IMR-90 (cell line): Measurements from ENCODE around the gene EIF6. TPM values are rescaled to one million over a fixed set of nuclear protein-coding genes. Genes with fewer than 3 reads are reported as not detected.

Source experiments
- ATAC-seq: fragments of 200-7000 bp; cut with Tn5 transposase; 2 replicates; pipeline ENCODE4 v1.9.1; 2020; ENCODE audit warnings: low read depth, mild to moderate bottlenecking, moderate library complexity
- BruUV-seq: library from RNA; stranded (reverse); fragments of 400-500 nt; replicated peaks from 2 replicates; lab custom pipeline; 2021; lab: Mats Ljungman, UMichigan
- CTCF ChIA-PET: fragments of 300-600 bp; formaldehyde crosslinking; extraction: SDS; loops from one replicate; lab custom pipeline; 2021; ENCODE audit warnings: antibody characterized with exemption; lab: Yijun Ruan, JAX
- POLR2A ChIA-PET: fragments of 300-600 bp; sonication (Branson Sonifier 250); formaldehyde crosslinking; loops from one replicate; lab custom pipeline; 2022; ENCODE audit warnings: antibody characterized with exemption; ENCODE audit not compliant: unreplicated experiment; lab: Charles Lee
- DNase-seq: peaks from one replicate; pipeline ENCODE4 v3.0.0; 2013
- H2AFZ ChIP-seq: replicated peaks from 2 replicates; pipeline ENCODE3; 2013; ENCODE audit warnings: low read length, mild to moderate bottlenecking; ENCODE audit not compliant: poor library complexity
- H2AK5ac ChIP-seq: 2 replicates; pipeline ENCODE4 v1.6.1; 2013; ENCODE audit warnings: low read depth, low read length, inconsistent platforms
- H2AK9ac ChIP-seq: replicated peaks from 2 replicates; pipeline ENCODE3; 2013; ENCODE audit warnings: mild to moderate bottlenecking, low read depth, low read length, moderate library complexity; ENCODE audit not compliant: poor library complexity
- H2BK120ac ChIP-seq: 2 replicates; pipeline ENCODE4 v1.6.1; 2013; ENCODE audit warnings: low read depth, low read length, inconsistent platforms
- H2BK15ac ChIP-seq: 3 replicates; pipeline ENCODE4 v1.6.1; 2013; ENCODE audit warnings: low read depth, low read length, inconsistent platforms
- H2BK20ac ChIP-seq: 2 replicates; pipeline ENCODE4 v1.6.1; 2013; ENCODE audit warnings: low read depth, mild to moderate bottlenecking, inconsistent platforms, low read length, moderate library complexity
- H2BK5ac ChIP-seq: 2 replicates; pipeline ENCODE4 v1.6.1; 2013; ENCODE audit warnings: mild to moderate bottlenecking, low read depth, low read length, inconsistent platforms; ENCODE audit not compliant: poor library complexity, severe bottlenecking
- H3K14ac ChIP-seq: replicated peaks from 2 replicates; pipeline ENCODE4 v1.6.1; 2013; ENCODE audit warnings: low read depth, low read length, inconsistent platforms
- H3K18ac ChIP-seq: 2 replicates; pipeline ENCODE4 v1.6.1; 2013; ENCODE audit warnings: low read depth, low read length, control low read depth
- H3K23ac ChIP-seq: 2 replicates; pipeline ENCODE4 v1.6.1; 2013; ENCODE audit warnings: low read depth, low read length, inconsistent platforms
- H3K27ac ChIP-seq: 2 replicates; pipeline ENCODE4 v1.5.1; 2013; ENCODE audit warnings: mild to moderate bottlenecking, control low read depth, low read length; ENCODE audit not compliant: insufficient read depth
- H3K27me3 ChIP-seq: 2 replicates; pipeline ENCODE4 v1.6.1; 2013; ENCODE audit warnings: low read length; ENCODE audit not compliant: control insufficient read depth, insufficient read depth
- H3K36me3 ChIP-seq: 2 replicates; pipeline ENCODE4 v1.6.1; 2013; ENCODE audit warnings: low read length, mixed read lengths; ENCODE audit not compliant: control insufficient read depth, insufficient read depth
- H3K4ac ChIP-seq: 2 replicates; pipeline ENCODE4 v1.6.1; 2013; ENCODE audit warnings: low read depth, low read length, inconsistent platforms
- H3K4me1 ChIP-seq: 2 replicates; pipeline ENCODE4 v1.6.1; 2013; ENCODE audit warnings: low read length, mixed read lengths; ENCODE audit not compliant: control insufficient read depth, insufficient read depth
- H3K4me2 ChIP-seq: 2 replicates; pipeline ENCODE4 v1.6.1; 2013; ENCODE audit warnings: low read depth, mild to moderate bottlenecking, control low read depth, low read length, moderate library complexity
- H3K4me3 ChIP-seq: 2 replicates; pipeline ENCODE4 v1.5.1; 2013; ENCODE audit warnings: low read depth, mild to moderate bottlenecking, control low read depth, low read length, moderate library complexity; ENCODE audit not compliant: insufficient read depth
- H3K56ac ChIP-seq: 2 replicates; pipeline ENCODE4 v1.6.1; 2013; ENCODE audit warnings: low read length, inconsistent platforms; ENCODE audit not compliant: insufficient read depth; ENCODE audit errors: extremely low read depth
- H3K79me1 ChIP-seq, 2 experiments: 2 replicates each; pipeline ENCODE4 v1.6.1; 2013; ENCODE audit warnings: low read length in 2 of 2, inconsistent platforms in 1 of 2, low read depth in 1 of 2
- H3K9ac ChIP-seq: 2 replicates; pipeline ENCODE4 v1.6.1; 2013; ENCODE audit warnings: low read depth, low read length, control low read depth
- H3K9me1 ChIP-seq: 2 replicates; pipeline ENCODE4 v1.6.1; 2013; ENCODE audit warnings: low read length, inconsistent platforms; ENCODE audit not compliant: insufficient read depth
- H3K9me3 ChIP-seq: 2 replicates; pipeline ENCODE4 v1.6.1; 2013; ENCODE audit warnings: low read length; ENCODE audit not compliant: control insufficient read depth, insufficient read depth
- H4K20me1 ChIP-seq: 2 replicates; pipeline ENCODE4 v1.6.1; 2013; ENCODE audit warnings: low read length, inconsistent platforms; ENCODE audit not compliant: insufficient read depth
- H4K5ac ChIP-seq: 2 replicates; pipeline ENCODE4 v1.6.1; 2013; ENCODE audit warnings: mild to moderate bottlenecking, low read depth, low read length, control low read depth
- H4K8ac ChIP-seq, 2 experiments: 2 replicates each; pipeline ENCODE4 v1.6.1; 2013; ENCODE audit warnings: low read depth in 2 of 2, low read length in 2 of 2, control low read depth in 1 of 2, inconsistent platforms in 1 of 2
- H4K91ac ChIP-seq: 2 replicates; pipeline ENCODE4 v1.6.1; 2013; ENCODE audit warnings: low read depth, low read length, inconsistent platforms; ENCODE audit not compliant: insufficient read depth
- BHLHE40 ChIP-seq: fragments of 150-350 bp; IDR thresholded peaks from 2 replicates; pipeline ENCODE4 v1.6.1; 2016; ENCODE audit warnings: mild to moderate bottlenecking, low read depth, low read length
- CEBPB ChIP-seq: IDR thresholded peaks from 2 replicates; pipeline ENCODE4 v1.6.1; 2012; ENCODE audit warnings: low read depth, low read length, improper control_type of control experiment
- FOS ChIP-seq: fragments of 150-350 bp; IDR thresholded peaks from 2 replicates; pipeline ENCODE4 v1.6.1; 2016; ENCODE audit warnings: low read depth, low read length
- MAFK ChIP-seq: IDR thresholded peaks from 2 replicates; pipeline ENCODE4 v1.6.1; 2012; ENCODE audit warnings: low read depth, low read length, improper control_type of control experiment
- MXI1 ChIP-seq: IDR thresholded peaks from 2 replicates; pipeline ENCODE4 v1.6.1; 2012; ENCODE audit warnings: low read depth, mild to moderate bottlenecking, low read length, moderate library complexity, borderline replicate concordance
- NFE2L2 ChIP-seq: fragments of 150-350 bp; IDR thresholded peaks from 2 replicates; pipeline ENCODE4 v1.6.1; 2016; ENCODE audit warnings: low read depth, mild to moderate bottlenecking, low read length
- POLR2A ChIP-seq: IDR thresholded peaks from 2 replicates; pipeline ENCODE4 v1.6.1; 2012; ENCODE audit warnings: mild to moderate bottlenecking, low read depth, low read length
- RAD21 ChIP-seq: IDR thresholded peaks from 2 replicates; pipeline ENCODE4 v1.6.1; 2012; ENCODE audit warnings: low read length, improper control_type of control experiment
- RFX5 ChIP-seq: IDR thresholded peaks from 2 replicates; pipeline ENCODE4 v1.8.0; 2012; ENCODE audit warnings: low read depth, mild to moderate bottlenecking, low read length, moderate library complexity
- WGBS, 2 experiments: methylation state at CpG; one replicate each; pipeline versions ENCODE4 v1.1.5 to v1.1.7; 2013; ENCODE audit warnings: missing lambda C conversion rate in 2 of 2; ENCODE audit not compliant: insufficient read length in 1 of 2; ENCODE audit errors: extremely low coverage in 2 of 2; 5-methylcytosine and 5-hydroxymethylcytosine counted together
- dilution Hi-C: fragments of 300-500 bp; cut with HindIII; formaldehyde crosslinking; loops from one replicate; pipeline ENCODE4 v1.14.3; 2018; ENCODE audit warnings: low sequenced_read_pairs; ENCODE audit not compliant: unreplicated experiment
- in situ Hi-C: fragments of 300-500 bp; cut with MboI; formaldehyde crosslinking; loops from 3 replicates; pipeline ENCODE4 v1.14.3; 2019; ENCODE audit warnings: low sequenced_read_pairs, inconsistent platforms, mixed read lengths
- intact Hi-C: fragments of 100-400 bp; cut with micrococcal nuclease; formaldehyde crosslinking; loops from 2 replicates; pipeline ENCODE4 v1.10.0; 2022
- polyA plus RNA-seq, 3 experiments: library from polyadenylated mRNA; depleted of rRNA; stranded (reverse); fragments of >200 nt; gene quantifications; 2 replicates each; pipeline ENCODE4 v1.2.3, GENCODE V29; 2012; ENCODE audit warnings: low replicate concordance in 1 of 3
- total RNA-seq: library from RNA; depleted of rRNA; stranded (reverse); fragments of >200 nt; gene quantifications from 2 replicates; pipeline ENCODE4 v1.2.3, GENCODE V29; 2012
- TF ChIP-seq, protein P1 (sequence below): fragments of 150-350 bp; IDR thresholded peaks from 2 replicates; pipeline ENCODE4 v1.6.1; 2016; ENCODE audit warnings: low read depth, mild to moderate bottlenecking, low read length, moderate library complexity, borderline replicate concordance
- TF ChIP-seq, protein P2 (sequence below): fragments of 150-350 bp; IDR thresholded peaks from 2 replicates; pipeline ENCODE4 v1.6.1; 2017; ENCODE audit warnings: mild to moderate bottlenecking, antibody characterized with exemption, low read length, low read depth

The EIF6 gene
- total and polyA plus RNA-seq, 2 of the 4 experiments (the other 2 are of a cell fraction) = 215 to 227 TPM

DNA sequence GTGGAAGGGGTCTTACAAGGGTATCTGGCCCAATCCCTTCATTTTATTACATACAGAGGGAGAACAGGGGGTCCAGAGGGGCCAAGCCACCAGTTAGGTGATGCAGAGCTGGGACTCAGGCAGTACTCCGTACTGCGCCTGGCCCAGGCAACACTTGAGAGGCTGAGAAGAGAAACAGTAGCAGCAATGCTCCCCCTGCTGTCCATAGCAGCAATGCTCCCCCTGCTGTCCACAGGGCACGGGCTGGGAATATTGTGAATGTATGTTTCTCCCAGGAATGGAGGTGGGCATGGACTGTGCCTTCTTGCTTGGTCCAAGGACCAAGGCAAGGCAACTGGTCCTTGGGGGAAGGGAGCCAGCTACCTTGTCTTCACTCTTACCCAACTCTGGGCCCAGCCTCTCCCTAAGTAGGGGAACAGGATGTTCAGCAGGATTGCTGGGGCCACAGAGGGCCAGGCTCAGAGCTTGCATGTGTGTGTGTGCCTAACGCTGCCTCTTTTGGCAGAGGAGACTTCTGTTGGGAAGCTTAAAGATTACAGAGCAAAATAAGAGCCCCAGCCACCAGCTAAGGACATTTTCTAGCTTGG, 22.5 kb upstream of the EIF6 start (continued):
- no peak for TF ChIP-seq CEBPB
- no peak for TF ChIP-seq NFE2L2

DNA sequence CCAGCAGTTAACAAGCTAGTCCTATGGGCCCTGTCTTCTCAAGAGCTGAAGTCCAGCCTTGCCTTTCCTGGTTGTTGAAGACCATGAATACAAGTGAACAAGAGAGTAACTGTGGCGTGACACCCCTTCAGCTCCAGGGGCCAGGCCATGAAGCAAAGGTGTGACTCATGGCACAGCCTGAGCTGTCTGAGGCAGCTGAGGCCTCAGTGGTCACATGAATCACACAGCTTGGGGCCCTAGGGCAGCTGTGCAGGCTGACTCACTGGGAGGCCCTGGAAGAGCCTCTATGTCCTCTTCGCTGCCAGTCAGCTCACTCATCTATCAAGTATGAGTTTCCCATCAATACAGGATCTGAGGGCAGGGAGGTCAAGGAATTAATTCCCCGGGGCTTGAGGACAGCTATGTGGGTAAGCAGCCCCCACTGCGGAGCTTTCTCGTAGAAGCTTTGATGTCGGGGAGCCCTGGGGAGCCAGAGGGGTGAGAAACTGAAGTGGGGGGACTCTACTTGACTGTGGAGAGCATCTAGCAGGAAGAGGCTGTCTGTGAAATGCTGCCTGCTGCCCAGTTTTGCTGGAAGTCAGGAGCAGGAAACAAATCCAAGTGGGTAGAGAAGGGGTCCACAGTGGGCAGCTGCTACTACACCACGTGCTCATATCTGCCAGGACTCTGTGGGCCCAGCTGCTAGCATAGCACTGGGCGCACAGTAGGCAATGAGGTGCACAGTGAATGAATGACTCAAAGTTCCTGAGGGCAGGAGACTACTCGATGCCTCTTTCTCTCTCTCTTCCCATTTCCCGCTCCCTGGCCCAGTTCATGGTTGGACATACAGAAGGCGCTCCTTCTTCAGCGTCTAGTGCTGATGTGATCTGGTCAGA, 21.3 kb upstream of the EIF6 start:
- in situ Hi-C loops (loop anchor here (5.0 kb wide), 1 partner anchor 131 kb away; the partner anchor contains the start of gene GDF5), intact Hi-C loops (loop anchor here (1.0 to 2.0 kb wide), 2 partner anchors 33 to 133 kb away; no protein-coding TSS in a partner anchor), dilution Hi-C loops (no loop called here)
- ATAC-seq (peak; percentile 70), DNase-seq (peak; percentile 100)
- Histone ChIP-seq H3K56ac (peak overlapping the region; percentile 96), H2BK20ac (peak overlapping the region; percentile 100), H2BK120ac (peak overlapping the region; percentile 100), H3K9me3 (no peaks in the 10 kb centered on the region), H4K8ac (peak overlapping the region; percentile 97 to 98), H3K9me1 (peaks cover 56% of the 10 kb centered on the region), H3K23ac (peak overlapping the region; percentile 98), H3K79me1 (peaks cover 0 to 56% of the 10 kb centered on the region in 2 experiments; a peak in 2 of 4 replicates), H3K4me3 (no peak overlapping the region), H3K27ac (peak overlapping the region; percentile 88), H3K27me3 (no peaks in the 10 kb centered on the region), H4K91ac (peak overlapping the region; percentile 100), H3K18ac (peak overlapping the region; percentile 85), H4K20me1 (no peaks in the 10 kb centered on the region), H4K5ac (peak overlapping the region; percentile 78), H3K9ac (peak overlapping the region; percentile 19; the same call in 1 of the 2 replicates), H3K4ac (peak overlapping the region; percentile 99), H3K4me1 (peaks cover 59% of the 10 kb centered on the region), H2BK5ac (peak overlapping the region; percentile 94), H2AK5ac (peak overlapping the region; percentile 100), H2AK9ac (peak overlapping the region; percentile 87), H2BK15ac (peak overlapping the region; percentile 99), H2AFZ (peak overlapping the region; percentile 65), H3K14ac (peak overlapping the region; percentile 99), H3K36me3 (no peaks in the 10 kb centered on the region), H3K4me2 (no peak overlapping the region; the same call in 1 of the 2 replicates)
- no TSS peak for BruUV-seq
- 0% methylated on average over 5 of the region's 12 CpGs; no CpG with 5 or more reads in 1 of the 2 experiments for WGBS, 2 experiments
- ChIA-PET POLR2A (interaction anchor here (0.6 to 1.0 kb wide), 5 partner anchors 15 to 151 kb away, joined by 3 to 4 read pairs (median 3); partner anchors contain the start of genes EIF6 and MMP24OS), CTCF (interaction anchor here (0.7 to 2.5 kb wide), 10 partner anchors 9 to 142 kb away, joined by 3 to 13 read pairs (median 6); partner anchors contain the start of gene GDF5)
- TF ChIP-seq BHLHE40 (peak; percentile 94), RFX5 (no peak), MXI1 (peak; percentile 31; the same call in 1 of the 2 replicates), POLR2A (peak; percentile 78; the same call in 1 of the 2 replicates), MAFK (no peak; the same call in 1 of the 2 replicates), RAD21 (peak; percentile 21; the same call in 1 of the 2 replicates), CEBPB (peak; percentile 83), NFE2L2 (peak; percentile 52; the same call in 1 of the 2 replicates), FOS (peak; percentile 100)
- TF ChIP-seq, protein P1, sequence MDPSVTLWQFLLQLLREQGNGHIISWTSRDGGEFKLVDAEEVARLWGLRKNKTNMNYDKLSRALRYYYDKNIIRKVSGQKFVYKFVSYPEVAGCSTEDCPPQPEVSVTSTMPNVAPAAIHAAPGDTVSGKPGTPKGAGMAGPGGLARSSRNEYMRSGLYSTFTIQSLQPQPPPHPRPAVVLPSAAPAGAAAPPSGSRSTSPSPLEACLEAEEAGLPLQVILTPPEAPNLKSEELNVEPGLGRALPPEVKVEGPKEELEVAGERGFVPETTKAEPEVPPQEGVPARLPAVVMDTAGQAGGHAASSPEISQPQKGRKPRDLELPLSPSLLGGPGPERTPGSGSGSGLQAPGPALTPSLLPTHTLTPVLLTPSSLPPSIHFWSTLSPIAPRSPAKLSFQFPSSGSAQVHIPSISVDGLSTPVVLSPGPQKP = no peak
- TF ChIP-seq, protein P2, sequence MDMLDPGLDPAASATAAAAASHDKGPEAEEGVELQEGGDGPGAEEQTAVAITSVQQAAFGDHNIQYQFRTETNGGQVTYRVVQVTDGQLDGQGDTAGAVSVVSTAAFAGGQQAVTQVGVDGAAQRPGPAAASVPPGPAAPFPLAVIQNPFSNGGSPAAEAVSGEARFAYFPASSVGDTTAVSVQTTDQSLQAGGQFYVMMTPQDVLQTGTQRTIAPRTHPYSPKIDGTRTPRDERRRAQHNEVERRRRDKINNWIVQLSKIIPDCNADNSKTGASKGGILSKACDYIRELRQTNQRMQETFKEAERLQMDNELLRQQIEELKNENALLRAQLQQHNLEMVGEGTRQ = peak; percentile 62
